EH (cell line): ENCODE data around the gene PTGS1.
A peak's percentile ranks its signal among the peaks of the same experiment; 100 is the strongest.

Experiments used
- DNase-seq: peaks from one replicate; pipeline ENCODE4 v3.0.0-alpha.2; 2015; ENCODE audit warnings: low read depth

PTGS1 gene

GRCh38 chr9:122374885-122375420 is 4.1 kb downstream of the PTGS1 start:
- DNase-seq: peak; percentile 85

GRCh38 chr9:122376796-122377195 is 6.0 kb downstream of the PTGS1 start:
- DNase-seq: no peak

GRCh38 chr9:122377241-122378164 is 6.7 kb downstream of the PTGS1 start:
- DNase-seq: no peak

- DNase-seq: no peak
Measured at GRCh38 chr9:122378236-122378635, 7.4 kb downstream of the PTGS1 start.

GRCh38 chr9:122379340-122379739 is 8.5 kb downstream of the PTGS1 start:
- no peak for DNase-seq

- DNase-seq: no peak
Measured at GRCh38 chr9:122380293-122380692, 9.5 kb downstream of the PTGS1 start.

GRCh38 chr9:122381206-122381950 is 10.6 kb downstream of the PTGS1 start:
- DNase-seq: no peak

GRCh38 chr9:122382901-122383850 is 12.4 kb downstream of the PTGS1 start:
- peak; percentile 59 for DNase-seq

GRCh38 chr9:122383992-122384461 is 13.2 kb downstream of the PTGS1 start:
- peak; percentile 91 for DNase-seq

GRCh38 chr9:122386311-122386872 is 15.6 kb downstream of the PTGS1 start:
- no peak for DNase-seq

GRCh38 chr9:122387536-122387935 is 16.7 kb downstream of the PTGS1 start:
- no peak for DNase-seq

GRCh38 chr9:122389195-122389594 is 18.4 kb downstream of the PTGS1 start:
- DNase-seq: no peak

- DNase-seq: no peak
Measured at GRCh38 chr9:122389799-122390481, 19.1 kb downstream of the PTGS1 start.

GRCh38 chr9:122392284-122392683 is 21.5 kb downstream of the PTGS1 start:
- no peak for DNase-seq

GRCh38 chr9:122392714-122393113 is 21.9 kb downstream of the PTGS1 start:
- peak; percentile 53 for DNase-seq

- DNase-seq: no peak
Measured at GRCh38 chr9:122393284-122393983, 22.6 kb downstream of the PTGS1 start.

- peak; percentile 96 for DNase-seq
Measured at GRCh38 chr9:122394265-122395125, 23.7 kb downstream of the PTGS1 start.

GRCh38 chr9:122396614-122397148 is 25.9 kb downstream of the PTGS1 start:
- no peak for DNase-seq

- DNase-seq: no peak
Measured at GRCh38 chr9:122397749-122398148, 26.9 kb downstream of the PTGS1 start.
